Activated T-cell treated with anti-CD3 and anti-CD28 coated beads, Interleukin-2, amount 50 U/mL, for 1 hour (primary cell): Measurements from ENCODE around the gene CPNE8.

Experiments used
- DNase-seq: peaks from one replicate; pipeline ENCODE4 v3.0.0-alpha.2; 2020

The CPNE8 gene

GRCh38 chr12:38713294-38713693, 192.1 kb downstream of the CPNE8 start:
- no peak for DNase-seq

- no peak for DNase-seq
Measured at GRCh38 chr12:38711054-38711453, 194.3 kb downstream of the CPNE8 start.

- DNase-seq: no peak
Measured at GRCh38 chr12:38708466-38708865, 196.9 kb downstream of the CPNE8 start.

GRCh38 chr12:38707648-38708047, 197.7 kb downstream of the CPNE8 start:
- DNase-seq: no peak

GRCh38 chr12:38697289-38697688, 208.1 kb downstream of the CPNE8 start:
- no peak for DNase-seq

GRCh38 chr12:38695057-38695456, 210.3 kb downstream of the CPNE8 start:
- no peak for DNase-seq

GRCh38 chr12:38691164-38691563, 214.2 kb downstream of the CPNE8 start:
- DNase-seq: no peak

GRCh38 chr12:38690646-38691045, 214.7 kb downstream of the CPNE8 start:
- DNase-seq: no peak

- DNase-seq: no peak
Measured at GRCh38 chr12:38689704-38690103, 215.7 kb downstream of the CPNE8 start.

GRCh38 chr12:38689195-38689594, 216.2 kb downstream of the CPNE8 start:
- DNase-seq: no peak

- no peak for DNase-seq
Measured at GRCh38 chr12:38682521-38682920, 222.9 kb downstream of the CPNE8 start.

GRCh38 chr12:38669530-38669929, 235.9 kb downstream of the CPNE8 start:
- no peak for DNase-seq

GRCh38 chr12:38669081-38669480, 236.3 kb downstream of the CPNE8 start:
- DNase-seq: no peak

- DNase-seq: no peak
Measured at GRCh38 chr12:38666425-38666824, 239.0 kb downstream of the CPNE8 start.

- no peak for DNase-seq
Measured at GRCh38 chr12:38664661-38665269, 240.6 kb downstream of the CPNE8 start.

GRCh38 chr12:38662829-38663228, 242.6 kb downstream of the CPNE8 start:
- DNase-seq: no peak

GRCh38 chr12:38653650-38654049, 251.7 kb downstream of the CPNE8 start:
- DNase-seq: no peak

- no peak for DNase-seq
Measured at GRCh38 chr12:38648813-38649212, 256.6 kb downstream of the CPNE8 start.

- DNase-seq: no peak
Measured at GRCh38 chr12:38646146-38646545, 259.2 kb downstream of the CPNE8 start.

GRCh38 chr12:38639625-38640024, 265.8 kb downstream of the CPNE8 start:
- no peak for DNase-seq

GRCh38 chr12:38638401-38638800, 267.0 kb downstream of the CPNE8 start:
- no peak for DNase-seq

GRCh38 chr12:38633511-38633910, 271.9 kb downstream of the CPNE8 start:
- no peak for DNase-seq

- no peak for DNase-seq
Measured at GRCh38 chr12:38629064-38629463, 276.3 kb downstream of the CPNE8 start.

GRCh38 chr12:38628288-38628687, 277.1 kb downstream of the CPNE8 start:
- DNase-seq: no peak

- no peak for DNase-seq
Measured at GRCh38 chr12:38625306-38625705, 280.1 kb downstream of the CPNE8 start.

- no peak for DNase-seq
Measured at GRCh38 chr12:38614171-38614570, 291.2 kb downstream of the CPNE8 start.
